Activated naive CD4-positive, alpha-beta T cell treated with anti-CD3 and anti-CD28 coated beads, Interleukin-2, amount 50 U/mL, for 16 hours (primary cell): ENCODE measurements around the gene TPRN.

Source experiments
- DNase-seq: peaks from one replicate; pipeline ENCODE4 v3.0.0-alpha.2; 2020

The TPRN gene

DNA sequence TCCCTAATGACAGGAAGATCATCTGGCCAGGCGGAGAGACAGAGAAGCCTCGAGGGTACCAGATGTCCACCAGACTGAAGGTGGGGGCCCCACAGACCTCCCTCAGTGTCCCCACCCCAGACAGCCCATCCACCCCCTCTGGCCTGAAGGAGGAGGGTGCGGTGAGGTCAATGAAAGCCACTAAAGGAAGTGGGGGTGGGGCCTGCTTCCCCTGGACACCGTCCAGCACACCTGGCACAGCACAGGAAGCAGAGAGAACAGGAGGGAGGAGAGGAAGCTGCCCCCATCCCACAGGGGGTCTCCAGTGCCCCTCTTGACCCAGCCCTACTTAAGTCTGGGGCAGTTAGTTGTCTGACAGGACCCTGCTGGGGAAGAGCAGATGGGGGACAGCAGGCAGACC, 41.9 kb downstream of the TPRN start:
- no peak for DNase-seq

DNA sequence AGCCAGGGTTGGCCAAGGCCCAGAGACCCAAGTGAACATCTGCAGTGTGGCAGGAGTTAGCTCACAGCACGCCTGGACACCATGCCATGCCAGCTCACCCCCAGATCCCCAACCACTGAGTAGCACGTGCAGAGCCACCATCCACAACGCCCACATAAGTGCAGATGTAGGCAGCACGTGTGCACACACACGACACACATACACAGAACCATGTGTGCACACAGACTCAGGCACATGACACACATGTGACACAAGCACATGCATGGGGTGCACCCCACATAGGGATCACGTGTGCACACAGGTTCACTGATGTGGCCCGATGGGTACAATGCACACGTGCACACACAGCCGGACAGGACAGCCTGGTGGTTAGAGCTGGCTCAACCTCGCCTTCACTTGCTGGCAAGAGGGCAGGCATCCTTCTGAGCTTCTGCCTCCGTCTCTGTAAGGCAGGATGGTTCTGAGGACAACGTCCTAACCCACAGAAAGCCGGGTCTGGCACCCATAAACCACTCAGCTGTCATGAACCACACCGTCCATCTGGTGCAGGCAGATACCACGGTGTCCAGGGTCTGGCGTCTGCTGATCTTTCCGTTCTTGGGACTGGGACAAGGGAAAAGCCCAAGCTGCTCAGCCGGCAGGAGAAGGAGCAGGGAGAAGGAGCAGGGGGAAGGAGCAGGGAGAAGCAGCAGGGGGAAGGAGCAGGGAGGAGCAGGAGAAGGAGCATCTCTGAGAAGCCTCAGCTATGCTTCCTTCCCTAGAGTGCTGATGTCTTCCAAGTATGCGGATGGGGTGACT, 42.7 kb downstream of the TPRN start:
- no peak for DNase-seq

DNA sequence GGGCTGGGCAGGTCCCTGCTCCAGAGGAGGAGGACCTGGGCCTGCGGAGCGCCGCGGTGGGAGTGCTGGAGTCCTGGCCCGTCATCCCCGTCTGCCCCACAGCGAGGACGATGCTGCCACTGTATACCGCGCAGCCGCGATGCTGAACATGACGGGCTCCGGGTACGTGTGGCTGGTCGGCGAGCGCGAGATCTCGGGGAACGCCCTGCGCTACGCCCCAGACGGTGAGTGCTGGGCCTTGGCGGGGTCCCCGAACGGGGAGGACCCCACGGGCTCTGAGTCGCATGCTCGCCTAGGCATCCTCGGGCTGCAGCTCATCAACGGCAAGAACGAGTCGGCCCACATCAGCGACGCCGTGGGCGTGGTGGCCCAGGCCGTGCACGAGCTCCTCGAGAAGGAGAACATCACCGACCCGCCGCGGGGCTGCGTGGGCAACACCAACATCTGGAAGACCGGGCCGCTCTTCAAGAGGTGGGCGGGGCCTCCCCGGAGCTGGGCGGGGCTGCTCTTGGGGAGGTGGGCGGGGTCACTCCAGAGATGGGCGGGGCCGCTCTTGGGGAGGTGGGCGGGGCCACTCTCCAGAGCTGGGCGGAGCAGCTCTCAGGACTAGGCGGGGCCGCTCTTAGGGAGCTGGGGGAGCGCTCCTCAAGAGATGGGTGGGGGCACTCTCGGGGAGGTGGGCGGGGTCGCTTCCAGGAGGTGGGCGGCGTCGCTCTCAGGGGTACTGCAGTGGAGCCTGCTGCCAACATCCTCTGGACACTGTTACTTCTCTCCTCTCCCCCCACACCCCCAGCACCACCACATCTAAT, 43.8 kb downstream of the TPRN start:
- peak; percentile 63 for DNase-seq

DNA sequence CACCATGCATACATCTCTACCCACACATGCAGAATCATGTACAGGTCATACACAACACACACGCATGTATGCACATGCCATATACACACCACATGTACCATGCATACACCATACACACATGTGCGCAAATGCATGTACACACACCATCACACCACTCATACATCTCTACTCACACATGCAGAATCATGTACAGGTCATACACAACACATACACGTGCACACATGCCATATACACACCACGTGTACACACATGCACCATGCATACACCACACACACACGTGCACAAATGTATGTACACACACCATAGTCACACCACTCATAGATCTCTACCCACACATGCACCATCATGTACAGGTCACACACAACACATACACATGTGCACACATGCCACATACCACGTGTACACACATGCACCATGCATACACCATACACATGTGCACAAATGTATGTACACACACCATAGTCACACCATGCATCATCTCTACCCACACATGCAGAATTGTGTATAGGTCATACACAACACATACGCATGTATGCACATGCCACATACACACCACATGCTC, 47.6 kb downstream of the TPRN start:
- no peak for DNase-seq

DNA sequence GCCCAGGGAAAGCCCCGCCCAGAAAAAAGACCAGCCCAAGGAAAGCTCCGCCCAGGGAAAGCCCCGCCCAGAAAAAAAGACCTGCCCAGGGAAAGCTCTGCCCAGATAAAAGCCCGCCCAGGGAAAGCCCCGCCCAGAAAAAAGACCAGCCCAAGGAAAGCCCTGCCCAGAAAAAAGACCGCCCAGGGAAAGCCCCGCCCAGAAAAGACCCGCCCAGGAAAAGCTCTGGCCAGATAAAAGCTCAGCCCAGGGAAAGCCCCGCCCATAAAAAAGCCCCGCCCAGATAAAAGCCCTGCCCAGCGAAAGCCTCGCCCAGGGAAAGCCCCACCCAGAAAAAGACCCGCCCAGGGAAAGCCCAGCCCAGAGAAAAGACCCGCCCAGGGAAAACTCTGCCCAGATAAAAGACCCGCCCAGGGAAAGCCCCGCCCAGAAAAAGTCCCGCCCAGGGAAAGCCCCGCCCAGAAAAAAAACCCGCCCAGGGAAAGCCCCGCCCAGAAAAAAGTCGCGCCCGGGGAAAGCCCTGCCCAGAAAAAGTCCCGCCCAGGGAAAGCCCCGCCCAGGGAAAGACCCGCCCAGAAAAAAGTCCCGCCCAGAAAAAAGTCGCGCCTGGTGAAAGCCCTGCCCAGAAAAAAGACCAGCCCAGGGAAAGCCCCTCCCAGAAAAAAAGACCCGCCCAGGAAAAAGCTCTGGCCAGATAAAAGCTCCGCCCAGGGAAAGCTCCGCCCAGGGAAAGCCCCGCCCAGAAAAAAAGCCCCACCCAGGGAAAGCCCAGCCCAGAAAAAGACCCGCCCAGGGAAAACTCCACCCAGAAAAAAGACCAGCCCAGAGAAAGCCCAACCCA, 49.7 kb downstream of the TPRN start:
- DNase-seq, result peak; percentile 37

DNA sequence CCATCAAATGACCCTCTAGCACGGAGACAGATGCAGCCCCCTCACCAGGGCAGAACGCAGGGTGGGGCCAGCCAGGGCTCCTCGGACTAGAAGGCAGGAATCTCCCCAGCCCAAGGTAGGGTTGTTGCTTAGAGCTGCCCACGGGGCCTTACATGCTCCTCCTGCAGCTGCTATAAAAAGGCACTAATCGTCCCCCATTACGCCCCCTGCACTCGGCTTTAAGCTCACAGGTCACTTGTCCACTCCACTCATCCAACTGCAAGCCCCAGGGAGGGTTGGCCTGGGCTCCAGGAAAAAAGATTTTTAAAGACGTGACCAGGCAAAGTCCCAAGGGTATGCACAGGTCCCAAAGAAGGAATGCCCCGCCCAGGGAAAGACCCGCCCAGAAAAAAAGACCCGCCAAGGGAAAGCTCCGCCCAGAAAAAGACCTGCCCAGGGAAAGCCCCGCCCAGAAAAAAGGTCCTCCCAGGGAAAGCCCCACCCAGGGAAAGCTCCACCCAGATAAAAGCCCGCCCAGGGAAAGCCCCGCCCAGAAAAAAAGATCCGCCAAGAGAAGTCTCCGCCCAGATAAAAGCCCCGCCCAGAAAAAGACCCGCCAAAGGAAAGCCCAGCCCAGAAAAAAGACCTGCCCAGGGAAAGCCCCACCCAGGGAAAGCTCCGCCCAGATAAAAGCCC, 50.5 kb downstream of the TPRN start:
- DNase-seq, result no peak

DNA sequence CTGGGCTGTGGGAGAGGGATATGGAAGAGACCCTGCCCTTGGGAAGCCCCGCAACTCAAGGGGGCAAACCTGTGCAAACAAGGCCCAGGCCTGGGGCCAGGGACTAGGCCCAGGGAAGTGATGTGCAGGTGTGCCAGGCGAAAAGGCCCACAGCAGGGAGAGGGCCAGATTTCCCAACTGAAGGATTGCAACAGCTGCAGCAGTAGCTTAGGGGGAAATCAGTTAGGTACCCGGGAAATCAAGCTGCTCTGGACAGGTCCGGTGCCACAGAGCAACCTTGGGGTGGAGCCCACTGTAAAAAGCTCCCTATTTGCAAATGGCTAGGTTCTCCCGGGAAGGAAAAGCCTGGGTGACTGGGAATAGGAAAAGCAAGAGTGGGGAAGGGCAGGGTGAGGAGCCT, 51.2 kb downstream of the TPRN start:
- no peak for DNase-seq

DNA sequence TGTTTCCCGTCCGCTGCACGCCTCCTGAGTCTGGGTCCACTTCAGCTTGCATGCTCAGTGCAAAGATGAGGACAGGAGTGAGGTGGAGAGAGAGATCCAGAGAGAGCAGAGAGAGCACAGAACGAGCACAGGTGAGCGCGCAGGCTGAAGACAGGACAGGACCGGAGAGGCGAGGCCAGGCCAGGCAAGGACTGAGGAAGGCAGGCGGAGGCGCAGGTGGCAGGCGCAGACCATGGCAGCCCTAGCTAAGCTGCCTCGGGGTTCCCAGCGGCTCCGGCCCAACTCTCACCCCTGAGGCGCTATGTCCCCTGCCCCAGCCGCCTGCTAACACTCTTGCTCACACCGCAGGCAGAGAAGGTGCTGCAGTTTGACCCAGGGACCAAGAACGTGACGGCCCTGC, 51.9 kb downstream of the TPRN start:
- DNase-seq, result no peak

DNA sequence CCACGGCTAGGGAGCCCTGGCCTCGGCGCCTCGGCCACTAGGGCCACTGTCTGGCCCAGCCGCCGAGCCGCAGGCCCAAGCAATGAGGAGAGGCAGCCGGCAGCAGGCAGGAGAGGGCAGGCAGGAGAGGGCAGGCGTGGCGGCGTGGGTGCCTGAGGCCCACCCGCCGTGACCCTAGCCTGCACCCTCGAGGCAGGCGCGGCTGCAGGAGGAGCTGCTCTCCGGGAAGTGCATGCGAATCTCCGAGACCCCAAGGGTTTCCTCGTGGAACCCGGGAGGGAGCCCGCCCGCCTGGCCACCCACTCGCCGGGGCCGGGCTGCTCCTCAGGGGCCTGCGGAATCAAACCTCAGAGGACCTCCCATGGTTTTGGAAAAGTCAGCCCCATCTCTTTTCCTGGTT, 52.3 kb downstream of the TPRN start:
- no peak for DNase-seq

DNA sequence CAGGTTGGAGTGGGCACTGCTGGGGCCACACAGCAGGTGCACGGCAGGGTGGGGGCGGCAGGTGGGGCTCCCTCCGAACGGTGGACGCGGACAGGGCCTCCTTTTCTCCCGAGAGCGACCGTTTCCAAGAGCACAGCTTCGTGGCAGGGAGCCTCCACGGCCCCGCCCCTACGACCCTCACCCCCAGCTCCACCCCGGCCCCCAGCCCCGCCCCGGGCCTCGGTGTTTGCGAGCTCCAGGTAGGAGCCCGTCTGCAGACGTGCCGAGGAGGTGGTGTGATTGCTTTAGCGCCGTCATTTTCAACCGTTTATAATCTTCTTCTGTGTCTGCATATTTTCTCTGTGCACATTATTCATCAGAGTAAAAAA, 52.8 kb downstream of the TPRN start:
- no peak for DNase-seq

DNA sequence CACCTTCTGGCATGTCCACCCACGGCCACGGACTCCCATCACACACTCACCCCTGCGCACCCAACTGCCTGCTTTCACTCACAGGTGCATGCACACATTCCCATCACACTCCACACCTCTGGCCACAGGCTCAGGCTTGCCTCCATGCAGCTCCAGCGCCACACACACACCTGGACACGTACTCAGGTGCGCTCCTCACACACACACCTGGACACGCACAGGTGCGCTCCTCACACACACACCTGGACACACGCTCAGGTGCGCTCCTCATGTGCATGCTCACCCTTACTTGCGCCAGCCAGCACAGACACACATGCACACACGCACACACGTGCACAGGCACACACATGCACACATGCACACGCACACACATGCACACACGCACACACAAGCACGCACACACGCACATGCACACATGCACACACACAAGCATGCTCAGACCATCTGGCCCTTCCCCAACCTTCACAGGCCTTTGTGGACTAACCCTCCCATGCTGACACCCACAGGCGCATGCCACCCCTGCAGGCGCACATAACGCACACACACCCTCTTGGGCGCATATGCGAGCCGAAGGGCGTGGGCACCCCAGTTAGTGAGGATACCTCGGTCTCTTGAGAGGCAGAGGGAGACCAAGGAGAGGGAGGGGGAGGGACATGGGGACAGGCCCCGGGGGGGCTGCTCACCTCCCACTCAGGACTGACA, 53.3 kb downstream of the TPRN start:
- no peak for DNase-seq

DNA sequence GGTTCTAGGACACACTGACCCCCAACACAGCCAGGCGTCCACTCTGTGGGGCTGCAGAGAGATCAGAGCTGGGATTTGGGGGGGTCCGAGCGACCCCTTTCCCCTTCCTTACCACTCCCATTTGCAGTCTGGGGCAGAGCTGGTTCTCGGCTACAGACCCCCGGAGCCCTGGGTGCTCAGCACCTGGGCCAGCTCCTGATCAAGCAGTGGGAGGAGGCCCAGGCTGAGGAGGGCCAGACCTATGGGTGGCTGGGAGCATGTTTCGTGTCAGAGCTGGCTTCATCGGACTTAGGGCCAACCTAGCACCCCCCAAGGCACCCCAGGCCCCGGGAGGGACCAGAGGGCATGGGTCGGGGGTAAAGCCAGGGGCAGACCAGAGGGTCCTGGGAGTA, 54.0 kb downstream of the TPRN start:
- no peak for DNase-seq

DNA sequence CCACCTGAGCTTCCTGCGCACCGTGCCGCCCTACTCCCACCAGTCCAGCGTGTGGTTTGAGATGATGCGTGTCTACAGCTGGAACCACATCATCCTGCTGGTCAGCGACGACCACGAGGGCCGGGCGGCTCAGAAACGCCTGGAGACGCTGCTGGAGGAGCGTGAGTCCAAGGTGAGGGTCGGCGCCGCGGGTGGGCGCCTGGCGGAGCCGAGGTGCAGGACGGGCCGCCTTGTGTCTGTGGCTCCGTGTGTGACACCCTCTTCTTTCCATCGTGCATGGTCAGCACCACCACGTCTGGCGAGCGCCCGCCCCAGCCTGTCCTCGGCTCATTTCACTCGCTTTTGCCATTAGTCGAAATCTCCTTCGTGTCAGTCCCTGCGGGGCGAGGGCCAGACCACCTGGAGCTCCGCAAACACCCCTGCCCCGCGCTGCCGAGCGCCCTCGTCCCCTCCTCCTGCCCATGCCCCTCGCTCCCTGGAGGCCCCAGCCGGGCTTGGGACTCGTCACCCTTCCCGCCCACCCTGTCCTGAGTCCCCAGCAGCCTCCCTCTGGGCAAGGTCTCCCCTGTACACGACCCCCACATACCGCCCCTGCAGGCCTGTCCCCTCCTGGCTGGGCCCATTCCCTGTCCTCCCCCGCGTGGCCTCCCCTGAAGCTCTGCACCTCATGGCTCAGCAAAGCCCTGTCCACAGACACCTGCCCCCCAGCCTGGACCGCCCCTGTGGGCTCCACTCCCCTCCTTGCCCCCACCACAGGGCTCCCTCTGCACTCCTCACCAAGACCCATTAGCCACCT, 54.6 kb downstream of the TPRN start:
- no peak for DNase-seq

DNA sequence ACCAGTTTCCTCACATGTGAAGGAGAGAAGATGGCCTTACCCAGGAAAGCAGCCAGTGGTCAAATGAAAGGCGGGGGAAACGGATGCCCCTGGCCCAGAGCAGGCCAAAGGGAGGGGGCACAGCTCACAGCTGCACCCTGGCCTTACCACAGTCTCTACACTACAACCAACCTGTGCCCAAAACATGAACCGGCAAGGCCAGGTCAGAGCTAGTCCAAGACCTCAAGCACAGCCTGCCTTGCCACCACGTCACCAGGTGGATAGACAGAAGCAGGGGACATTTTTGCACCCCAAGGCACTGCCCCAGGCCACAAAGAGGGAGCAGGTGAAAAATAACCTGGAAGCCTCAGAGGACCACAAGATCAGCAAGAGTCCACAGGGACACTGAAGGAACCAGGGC, 57.1 kb downstream of the TPRN start:
- DNase-seq, result no peak

DNA sequence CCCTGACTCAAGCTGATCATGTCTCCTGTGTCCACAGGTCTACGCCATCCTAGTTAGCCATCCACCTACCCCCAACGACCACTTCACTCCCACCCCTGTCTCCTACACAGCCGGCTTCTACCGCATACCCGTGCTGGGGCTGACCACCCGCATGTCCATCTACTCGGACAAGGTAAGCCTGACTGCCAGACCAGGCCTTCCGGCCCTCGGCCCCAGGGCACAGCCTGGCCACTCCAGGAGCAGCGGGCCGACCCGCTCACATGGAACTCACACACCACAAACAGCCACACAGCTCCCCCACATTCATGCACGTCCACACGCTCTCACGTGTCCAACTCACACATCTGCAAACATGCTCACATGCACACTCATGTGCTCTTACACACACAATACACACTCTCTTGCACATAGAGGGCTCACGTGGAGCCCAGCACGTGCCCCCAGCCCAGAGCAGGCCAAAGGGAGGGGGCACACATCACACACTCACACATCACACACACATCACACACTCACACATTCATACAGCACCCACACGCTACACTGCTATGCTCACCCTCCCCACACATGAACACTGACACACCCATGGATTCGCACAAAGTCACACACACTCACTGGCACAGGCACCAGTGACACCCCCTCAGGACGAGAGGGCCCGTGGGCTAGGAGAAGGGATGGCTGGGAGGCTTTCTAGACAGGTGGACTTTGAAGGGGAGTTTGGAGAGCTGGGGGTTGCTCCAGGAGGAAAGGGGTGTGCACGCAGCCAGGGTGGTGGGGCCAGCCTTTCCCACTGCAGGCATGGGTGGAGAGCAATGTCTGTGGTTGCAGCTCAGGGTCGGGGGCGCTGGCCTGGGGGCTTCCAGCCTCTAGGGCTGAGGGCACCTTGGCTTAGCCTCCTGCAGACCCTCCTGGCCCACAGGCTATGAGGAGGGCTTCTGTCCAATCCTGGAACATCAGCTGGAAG, 58.3 kb downstream of the TPRN start:
- DNase-seq, result no peak
